ENCODE measurements around the gene FHAD1.

The FHAD1 gene

GRCh38 chr1:15218287-15219279 lies 28.4 kb upstream of the FHAD1 start:
- DNase-seq = no peak

DNA sequence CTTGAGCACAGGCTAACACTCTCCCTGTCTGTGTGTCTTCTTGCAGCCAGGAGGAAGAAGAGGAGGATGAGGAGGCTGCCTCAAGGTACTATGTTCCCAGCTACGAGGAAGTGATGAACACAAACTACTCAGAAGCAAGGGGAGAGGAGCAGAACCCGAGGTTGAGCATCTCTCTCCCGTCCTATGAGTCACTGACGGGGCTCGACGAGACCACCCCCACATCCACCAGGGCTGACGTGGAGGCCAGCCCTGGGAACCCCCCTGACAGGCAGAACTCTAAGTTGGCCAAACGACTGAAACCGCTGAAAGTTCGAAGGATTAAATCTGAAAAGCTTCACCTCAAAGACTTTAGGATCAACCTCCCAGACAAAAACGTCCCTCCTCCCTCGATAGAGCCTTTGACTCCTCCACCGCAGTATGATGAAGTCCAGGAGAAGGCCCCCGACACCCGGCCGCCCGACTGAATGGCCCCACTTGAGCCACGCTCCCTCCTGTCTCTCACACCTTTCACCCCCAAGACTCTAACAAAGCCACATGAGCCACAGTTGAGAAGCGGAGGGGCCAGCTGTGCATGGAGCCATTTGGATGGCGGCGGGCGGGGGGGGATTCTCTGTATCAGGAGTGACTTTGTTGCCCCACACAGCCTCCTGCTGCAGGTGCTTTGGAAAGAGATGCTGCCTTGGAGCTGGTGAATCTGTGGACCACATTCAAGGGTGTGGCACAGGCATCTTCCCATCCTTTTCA lies 27.6 kb upstream of the FHAD1 start:
- DNase-seq = no peak

- no peak for DNase-seq
Measured at GRCh38 chr1:15220024-15220392, 27.0 kb upstream of the FHAD1 start.

DNA sequence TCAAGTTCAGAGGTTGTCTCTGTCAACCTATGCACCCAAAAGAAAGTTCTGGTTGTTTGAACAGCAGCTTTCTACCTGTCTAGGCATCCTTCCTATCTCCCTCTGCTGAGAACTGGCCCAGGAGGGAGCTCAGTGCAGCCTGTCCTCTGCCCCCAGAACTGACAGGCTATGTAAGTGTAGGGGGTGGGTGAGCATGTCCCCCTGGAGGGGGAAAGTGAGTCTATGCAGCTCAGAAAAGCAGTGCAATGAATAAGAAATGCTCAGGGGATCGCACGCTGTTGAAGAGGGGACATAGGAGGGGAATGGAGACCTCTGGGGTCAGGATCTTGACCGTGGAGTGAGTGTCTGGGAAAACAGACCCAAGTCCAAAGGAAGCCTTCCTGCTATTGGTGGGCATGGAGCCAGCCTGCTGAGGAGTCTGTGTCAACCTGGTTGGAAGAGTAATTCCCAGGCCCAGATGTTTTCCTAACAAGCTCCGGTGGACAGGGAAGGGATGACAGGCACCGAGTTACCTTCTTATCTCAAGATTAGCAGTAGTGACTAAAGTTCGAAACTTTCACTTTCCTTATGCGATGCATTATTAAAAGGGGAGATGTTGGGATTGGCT lies 26.1 kb upstream of the FHAD1 start:
- DNase-seq = no peak

DNA sequence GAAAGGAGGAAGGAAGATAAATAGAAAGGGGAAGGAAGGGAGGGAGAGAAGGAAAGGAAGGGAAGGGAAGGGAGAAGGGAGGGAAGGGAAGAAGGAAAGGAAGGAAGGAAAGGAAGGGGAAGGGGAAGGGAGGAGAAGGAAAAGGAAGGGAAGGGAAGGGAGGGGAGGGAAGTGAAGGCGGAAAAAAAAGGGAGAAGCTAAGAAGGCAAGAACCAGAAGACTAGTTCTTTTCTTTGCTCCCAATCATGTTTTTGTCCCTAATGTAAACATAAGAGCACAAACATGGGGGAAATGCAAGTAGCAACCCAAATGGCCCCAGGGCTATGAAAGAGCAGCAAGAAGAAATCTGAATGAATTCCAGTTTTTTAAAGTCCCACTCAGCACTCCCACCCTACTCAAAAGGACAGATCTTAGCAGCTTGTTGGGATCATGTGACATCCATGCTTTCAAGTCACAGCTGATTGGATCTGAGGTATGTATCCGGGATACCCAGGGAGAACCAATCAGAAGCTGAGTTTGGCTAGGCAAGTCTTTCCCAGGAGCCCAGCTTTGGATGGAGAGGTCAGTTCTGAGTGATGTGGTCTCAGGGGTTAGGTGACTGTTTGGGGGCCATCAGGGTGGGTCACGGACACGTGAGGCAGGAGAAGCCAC lies 24.2 kb upstream of the FHAD1 start:
- no peak for DNase-seq

DNA sequence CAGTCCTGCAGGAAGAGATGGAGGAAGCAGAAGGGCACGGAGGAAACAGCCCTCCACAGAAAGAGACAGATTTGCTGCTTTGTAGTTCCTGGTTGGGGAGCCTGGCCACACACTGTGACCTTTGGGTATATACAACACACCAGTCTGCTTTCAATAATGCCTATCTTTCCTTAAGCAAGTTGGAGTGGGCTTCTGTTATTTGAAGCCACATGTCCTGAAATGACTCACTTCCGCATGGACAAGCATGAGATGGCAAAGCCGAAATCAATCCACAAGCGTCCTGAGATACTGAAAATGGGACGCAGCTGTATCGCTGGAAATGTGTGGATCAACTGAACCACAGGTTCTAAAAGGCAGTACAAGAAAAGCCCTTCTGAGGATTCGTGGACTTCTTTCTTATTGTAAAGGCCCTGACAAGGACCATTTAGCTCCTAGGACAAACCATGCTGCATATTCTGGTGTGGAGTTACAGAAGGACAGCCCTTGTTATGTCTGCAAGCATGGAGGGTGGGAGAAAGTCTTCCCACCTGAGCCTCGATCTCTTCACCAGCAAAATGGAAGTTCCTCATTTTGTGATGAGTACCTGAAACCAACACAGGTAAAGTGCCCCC lies 22.7 kb upstream of the FHAD1 start:
- DNase-seq = no peak

DNA sequence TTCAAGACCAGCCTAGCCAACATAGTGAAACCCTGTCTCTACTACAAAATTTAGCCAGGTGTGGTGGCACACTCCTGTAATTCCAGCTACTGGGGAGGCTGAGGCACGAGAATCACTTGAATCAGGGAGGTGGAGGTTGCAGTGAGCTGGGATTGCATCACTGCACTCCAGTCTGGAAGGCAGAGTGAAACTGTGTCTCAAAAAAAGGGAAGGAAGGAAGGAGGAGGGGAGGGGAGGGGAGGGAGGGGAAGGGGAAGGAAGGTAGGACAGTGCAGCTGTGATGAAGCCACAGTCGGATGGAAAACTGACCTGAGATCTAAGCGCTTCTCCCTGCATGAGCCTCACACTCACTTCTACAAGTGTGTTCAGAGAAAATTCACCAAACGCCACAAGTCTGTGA lies 22.0 kb upstream of the FHAD1 start:
- no peak for DNase-seq

GRCh38 chr1:15225461-15225860 lies 21.6 kb upstream of the FHAD1 start:
- DNase-seq = no peak

DNA sequence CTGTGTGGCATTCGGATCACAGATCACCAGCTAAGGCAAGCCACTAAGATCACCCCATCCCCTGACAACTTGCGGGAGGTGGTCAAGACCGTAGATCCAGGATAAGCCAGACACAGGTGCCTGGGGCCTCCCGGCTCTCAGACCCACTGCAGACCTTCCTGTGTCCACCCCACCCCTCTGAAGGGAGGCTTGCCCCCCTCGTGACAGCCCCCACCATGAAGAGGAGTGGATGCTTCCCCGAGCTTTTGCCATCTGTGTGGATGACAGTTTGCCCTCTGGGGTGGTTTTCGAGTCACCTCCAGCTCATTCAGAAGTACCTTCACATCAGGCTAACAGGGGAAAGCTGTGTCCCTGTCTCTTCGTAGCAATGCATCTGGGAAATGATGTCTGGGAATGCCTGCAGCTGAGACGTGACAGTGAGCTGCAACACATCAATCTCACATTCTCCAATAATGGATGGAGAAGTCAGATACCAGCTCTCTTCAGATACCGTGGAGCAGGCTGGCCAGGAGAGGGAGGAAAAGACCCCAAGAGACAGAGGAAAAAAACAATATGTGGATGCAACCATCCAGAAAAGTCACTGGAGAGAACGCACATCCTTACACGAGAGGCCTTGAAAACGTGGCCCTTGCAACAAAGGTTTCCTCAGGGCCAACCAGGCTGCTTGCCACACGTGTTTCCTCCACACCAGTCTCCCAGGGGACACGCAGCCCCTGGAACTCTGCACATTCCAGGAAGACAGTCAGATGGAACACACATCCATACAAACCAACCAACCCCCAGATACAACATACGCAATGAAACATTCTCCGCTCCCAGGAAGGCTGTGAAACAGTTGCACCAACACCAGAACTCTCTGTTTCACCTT lies 20.4 kb upstream of the FHAD1 start:
- no peak for DNase-seq

GRCh38 chr1:15229707-15230131 lies 17.3 kb upstream of the FHAD1 start:
- no peak for DNase-seq

DNA sequence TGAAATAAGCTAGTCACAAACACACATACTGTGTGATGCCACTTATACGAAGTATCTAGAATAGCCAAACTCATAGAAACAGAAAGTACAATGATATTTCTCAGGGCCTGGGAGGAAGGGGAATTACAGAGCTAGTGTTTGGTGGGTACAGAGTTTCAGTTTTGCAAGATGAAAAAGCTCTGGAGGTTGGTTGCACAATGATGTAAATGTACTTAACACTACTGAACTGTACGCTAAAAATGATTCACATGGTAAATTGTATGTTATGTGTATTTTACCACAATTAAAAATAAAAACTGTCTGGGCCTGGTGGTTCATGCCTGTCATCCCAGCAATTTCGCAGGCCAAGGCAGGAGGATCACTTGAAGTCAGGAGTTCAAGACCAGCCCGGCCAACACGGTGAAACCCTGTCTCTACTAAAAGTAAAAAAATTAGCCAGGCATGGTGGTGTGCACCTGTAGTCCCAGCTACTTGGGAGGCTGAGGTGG lies 15.3 kb upstream of the FHAD1 start:
- DNase-seq = no peak

- no peak for DNase-seq
Measured at GRCh38 chr1:15233689-15234088, 13.3 kb upstream of the FHAD1 start.

DNA sequence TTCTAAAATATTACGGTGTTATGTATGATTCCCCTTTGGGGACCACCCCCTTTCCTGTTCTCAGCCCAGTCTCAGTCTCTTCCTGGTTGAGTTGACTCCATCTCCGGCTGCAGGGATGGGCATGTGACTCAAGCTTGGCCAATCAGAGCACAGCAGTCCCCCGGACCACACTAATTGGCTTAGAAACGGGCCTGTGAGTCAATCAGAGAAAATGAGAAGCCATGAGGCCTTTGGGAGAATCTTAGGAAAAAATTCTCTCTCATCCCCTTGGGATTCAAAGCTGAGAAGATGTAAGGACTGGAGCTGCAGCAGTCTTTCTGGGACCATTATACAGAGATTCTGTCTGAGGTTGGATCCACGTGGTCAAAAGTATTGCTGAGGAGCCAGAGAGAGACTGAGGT lies 10.7 kb upstream of the FHAD1 start:
- no peak for DNase-seq

DNA sequence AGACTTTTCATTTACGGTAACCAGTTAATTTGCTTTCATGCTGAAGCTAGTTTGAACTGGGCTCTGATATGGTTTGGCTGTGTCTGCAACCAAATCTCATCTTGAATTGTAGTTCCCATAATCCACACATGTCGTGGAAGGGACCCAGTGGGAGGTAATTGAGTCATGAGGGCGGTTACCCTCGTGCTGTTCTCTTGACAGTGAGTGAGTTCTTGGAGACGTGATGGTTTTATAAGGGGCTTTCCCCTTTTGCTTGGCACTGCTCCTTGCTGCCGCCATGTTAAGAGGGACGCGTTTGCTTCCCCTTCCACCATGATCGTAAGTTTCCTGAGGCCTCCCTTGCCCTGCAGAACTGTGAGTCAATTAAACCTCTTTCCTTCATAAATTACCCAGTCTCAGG lies 10.3 kb upstream of the FHAD1 start:
- no peak for DNase-seq

DNA sequence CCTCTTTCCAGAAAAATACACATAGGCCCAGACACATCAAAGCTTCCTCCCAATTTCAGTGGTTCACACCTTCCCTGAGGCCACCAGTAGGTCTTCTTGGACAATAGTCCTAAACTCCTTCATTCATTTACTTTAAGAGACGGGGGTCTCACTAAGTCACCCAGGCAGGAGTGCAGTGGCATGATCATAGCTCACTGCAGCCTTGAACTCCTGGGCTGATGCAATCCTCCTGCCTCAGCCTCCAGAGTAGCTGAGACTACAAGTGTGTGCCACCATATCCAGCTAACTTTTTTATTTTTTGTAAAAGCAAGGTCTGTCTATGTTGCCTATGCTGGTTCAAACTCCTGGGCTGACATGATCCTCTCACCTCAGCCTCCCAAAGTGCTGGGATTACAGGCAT lies 8.2 kb upstream of the FHAD1 start:
- no peak for DNase-seq

DNA sequence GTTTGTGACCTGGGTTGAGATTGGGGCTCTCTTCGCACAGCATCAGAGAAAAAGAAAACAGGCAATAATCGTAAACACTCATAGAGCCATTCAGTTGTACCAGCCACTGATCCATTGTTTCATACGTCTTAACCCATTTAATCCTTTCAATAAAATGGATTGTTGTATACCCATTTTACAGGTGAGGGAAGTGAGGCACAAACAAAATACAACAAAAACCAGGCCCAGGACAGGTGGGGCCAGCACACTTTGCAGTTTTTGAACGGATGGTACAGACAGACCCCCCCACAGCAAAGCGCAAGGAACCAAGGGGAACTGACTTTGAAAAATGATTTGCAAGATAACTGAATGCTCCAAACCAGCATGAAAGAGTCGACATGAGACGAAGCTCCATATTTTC lies 4.3 kb upstream of the FHAD1 start:
- DNase-seq = no peak

DNA sequence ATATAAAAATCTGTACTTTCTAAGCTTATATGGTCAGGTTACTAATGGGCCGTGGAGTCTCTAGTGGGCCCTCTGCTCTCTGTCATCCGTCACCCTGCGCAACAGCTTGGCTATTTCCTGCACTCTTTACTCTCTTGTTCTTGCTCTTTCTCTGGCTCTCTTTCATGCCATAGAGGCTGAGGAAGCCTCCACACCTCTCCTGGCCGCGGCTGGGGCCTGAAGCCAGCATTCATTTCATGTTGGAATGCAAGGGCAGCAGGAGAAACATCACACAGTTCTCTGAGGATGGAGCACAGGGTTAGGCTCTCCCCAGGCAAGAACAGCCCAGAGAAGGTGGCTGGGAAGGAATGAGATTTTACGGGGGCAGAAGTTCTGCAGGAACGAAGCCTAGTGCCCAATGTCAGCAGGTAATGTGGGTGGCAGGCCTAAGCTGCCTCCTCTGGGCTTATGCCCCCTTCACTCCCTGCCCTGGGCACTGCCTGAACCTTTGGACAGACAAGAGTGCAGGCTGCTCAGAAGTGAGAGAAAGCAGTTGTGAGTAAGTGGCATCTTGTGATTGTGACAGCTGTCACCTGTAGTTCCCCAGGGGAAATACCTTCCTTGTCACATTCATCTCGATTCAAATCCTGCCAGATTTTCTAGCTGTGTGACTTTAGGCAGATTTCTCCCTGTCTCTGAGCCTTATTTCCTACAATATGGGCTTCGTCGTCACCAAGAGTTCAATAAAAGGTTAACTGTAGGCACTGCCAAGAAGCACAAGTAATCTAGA lies 3.6 kb upstream of the FHAD1 start:
- DNase-seq = no peak

DNA sequence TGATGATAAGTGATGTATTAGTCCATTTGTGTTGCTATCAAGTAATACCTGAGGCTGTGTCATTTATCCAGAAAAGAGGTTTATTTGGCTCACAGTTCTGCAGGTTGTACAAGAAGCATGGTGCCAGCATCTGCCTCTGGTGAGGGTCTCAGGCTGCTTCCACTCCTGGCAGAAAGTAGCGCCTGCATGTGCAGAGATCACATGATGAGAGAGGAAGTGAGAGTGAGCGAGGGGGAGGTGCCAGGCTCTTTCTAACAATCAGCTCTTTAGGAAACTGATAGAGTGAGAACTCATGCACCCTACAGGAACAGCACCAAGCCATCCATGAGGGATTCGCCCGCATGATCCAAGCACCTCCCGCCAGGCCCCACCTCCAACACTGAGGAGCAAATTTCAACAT lies 2.2 kb upstream of the FHAD1 start:
- DNase-seq = no peak

- no peak for DNase-seq
Measured at GRCh38 chr1:15245593-15246360, 1.2 kb upstream of the FHAD1 start.

GRCh38 chr1:15248216-15248615 lies 1.2 kb downstream of the FHAD1 start:
- DNase-seq = no peak
